22Rv1 (cell line): ENCODE data around the gene STON1.
"Not testable (repeated sequence)": the region's sequence is repeated elsewhere in the genome, so short reads cannot be mapped to it uniquely, and the experiment has no call there.

Experiments used
- H3K27ac ChIP-seq: fragments of 450-650 bp; 2 replicates; pipeline ENCODE4 v1.5.1; 2017
- CTCF ChIP-seq: fragments of 450-650 bp; IDR thresholded peaks from 2 replicates; pipeline ENCODE4 v1.5.1; 2017; ENCODE audit warnings: mild to moderate bottlenecking
- ZFX ChIP-seq: fragments of 450-650 bp; IDR thresholded peaks from 2 replicates; pipeline ENCODE4 v1.6.1; 2017; ENCODE audit warnings: antibody characterized with exemption, borderline replicate concordance

Gene STON1

DNA sequence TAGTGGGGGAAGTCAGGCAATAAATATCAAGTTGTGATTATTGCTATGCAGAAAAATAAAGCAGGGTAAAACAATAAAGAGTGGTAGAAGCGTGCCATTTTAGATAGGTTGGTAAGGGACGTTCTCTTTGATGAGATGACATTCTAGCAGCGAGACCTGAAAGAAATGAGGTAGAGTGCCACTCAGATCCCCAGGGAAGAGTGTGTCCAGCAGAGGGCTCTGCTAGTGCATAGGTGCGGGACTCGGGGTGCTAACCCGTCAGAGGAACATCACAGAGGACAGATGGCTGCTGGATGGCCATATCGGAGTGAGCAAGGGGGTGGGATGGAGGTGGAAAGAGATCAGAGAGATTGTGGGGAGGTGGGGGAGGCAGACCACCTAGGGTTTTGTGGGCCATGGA, 71.4 kb downstream of the STON1 start:
- TF ChIP-seq CTCF (no peak; the same call in 1 of the 2 replicates), ZFX (no peak)
- H3K27ac ChIP-seq, result no peak overlapping the region

DNA sequence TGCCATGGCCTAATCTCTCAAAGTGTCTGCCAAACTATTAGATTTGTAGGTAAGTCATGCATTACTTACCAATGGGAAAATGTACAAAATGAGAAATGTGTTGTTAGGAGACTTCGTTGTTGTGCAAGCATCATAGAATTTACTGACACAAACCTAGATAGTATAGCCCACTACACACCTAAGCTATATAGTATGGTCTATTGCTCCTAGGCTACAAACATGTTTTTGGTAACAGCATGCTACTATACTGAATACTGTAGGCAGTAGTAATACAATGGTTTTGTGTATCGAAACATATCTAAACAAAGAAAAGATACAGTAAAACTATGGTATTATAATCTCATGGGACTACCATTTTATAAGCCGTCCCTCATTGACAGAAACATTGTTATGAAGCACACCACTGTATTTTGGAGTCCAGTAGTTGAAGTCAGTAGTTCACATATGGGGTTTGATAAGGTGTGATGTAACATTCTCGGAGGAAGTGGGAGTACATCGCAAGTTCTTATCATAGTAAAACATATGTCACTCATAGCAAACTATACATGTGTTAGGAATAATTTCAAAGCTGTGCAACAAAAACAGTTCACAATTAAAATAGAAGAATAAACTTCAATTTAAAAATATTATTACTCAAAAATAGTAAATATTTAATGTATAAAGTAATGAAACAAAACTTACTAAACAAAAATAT, 75.7 kb downstream of the STON1 start:
- TF ChIP-seq CTCF, result no peak
- H3K27ac ChIP-seq, result no peak overlapping the region

DNA sequence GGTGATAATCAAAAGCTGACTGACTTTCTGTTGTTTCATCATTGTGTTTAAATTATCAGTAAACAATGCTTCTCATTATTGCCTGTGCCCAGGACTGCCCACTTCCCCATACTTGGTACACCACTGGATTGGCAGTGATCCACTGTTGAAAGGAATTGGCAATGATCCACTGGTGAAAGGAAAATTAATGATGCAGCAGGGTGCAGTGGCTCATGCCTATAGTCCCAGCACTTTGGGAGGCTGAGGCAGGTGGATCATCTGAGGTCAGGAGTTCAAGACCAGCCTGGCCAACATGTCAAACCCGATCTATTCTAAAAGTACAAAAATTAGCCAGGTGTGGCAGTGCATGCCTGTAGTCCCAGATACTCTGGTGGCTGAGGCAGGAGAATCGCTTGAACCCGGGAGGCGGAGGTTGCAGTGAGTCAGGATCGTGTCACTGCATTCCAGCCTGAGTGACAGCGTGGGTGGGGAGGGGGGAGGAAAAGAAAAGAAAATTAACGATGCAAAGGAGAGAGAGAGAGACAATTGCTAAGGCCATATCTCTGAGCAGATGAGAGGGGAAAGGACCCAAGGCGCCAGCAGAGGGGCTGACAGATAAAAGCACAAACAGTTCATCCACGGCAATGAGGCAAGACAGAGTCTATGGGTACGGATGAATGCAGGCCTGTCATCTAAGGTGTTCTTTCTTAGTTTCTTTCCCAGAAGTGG, 77.5 kb downstream of the STON1 start:
- no peak overlapping the region for H3K27ac ChIP-seq
- TF ChIP-seq ZFX (no peak), CTCF (no peak)

DNA sequence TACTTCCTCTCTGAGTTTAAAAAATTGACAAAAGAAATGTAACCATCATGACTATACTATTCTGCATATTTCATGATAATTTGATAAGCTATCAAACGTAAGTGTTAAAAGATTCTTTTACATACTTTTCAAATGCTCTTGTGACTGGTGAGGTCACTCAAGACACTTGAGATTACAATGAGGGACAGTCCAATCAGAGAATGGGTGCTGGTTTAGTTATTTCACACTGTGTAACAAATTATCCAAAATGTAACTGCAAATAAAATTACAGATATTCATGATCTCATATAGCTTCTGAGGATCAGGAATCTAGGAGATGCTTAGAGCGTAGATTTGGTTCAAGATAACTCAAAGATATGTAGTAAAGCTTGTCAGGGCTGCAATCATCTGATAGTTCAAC, 83.3 kb downstream of the STON1 start:
- H3K27ac ChIP-seq, result no peak overlapping the region

GRCh38 chr2:48614581-48614980, 84.6 kb downstream of the STON1 start:
- not testable (repeated sequence) for H3K27ac ChIP-seq

More for the DNA sequence above, 83.3 kb downstream of the STON1 start:
- TF ChIP-seq CTCF (no peak), ZFX (no peak)

DNA sequence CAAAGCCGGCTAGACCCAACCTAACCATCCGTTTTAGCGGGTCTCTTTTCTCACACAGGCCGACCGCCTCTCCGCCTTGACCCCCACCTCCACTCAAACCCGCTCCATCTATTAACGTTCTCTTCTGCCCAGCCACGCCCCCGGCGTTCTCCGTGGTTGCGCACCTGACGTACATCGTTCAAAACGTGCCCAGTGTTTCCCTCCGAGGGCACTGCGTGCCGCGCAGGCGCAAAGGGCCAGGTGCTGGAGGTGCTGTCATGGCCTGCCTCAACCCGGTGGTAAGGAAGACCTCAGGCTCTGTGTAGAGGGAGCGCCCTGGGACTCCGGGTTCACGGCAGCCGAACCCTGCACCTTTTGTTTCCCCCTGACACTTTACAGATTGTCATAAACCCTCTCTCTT, 87.7 kb downstream of the STON1 start, which contains the start of gene GTF2A1L:
Gene GTF2A1L (plus strand): TSS at position 239 of the 400 bp plus-strand sequence. CDS start 19 bp downstream, at position 258.
- TF ChIP-seq CTCF (no peak), ZFX (no peak)
- no peak within 1 kb of the TSS for H3K27ac ChIP-seq

DNA sequence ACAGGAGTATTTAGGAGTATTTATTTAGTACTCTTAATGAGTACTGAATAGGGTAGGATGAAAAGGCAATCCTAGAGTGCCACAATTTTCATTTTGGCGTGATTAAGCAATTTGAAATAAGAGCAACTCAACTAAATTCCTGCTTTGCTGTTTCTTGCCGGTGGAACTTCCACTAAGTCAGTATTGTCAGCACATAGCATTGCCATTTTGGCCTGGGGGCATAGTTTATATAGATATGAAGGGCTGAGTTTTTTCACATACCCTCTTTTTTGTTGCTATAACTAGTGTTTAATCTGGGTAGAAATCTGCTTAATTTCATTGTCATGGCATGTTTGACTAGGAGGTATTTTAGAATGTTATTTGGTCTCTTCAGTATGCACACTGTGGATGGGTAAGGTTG, 89.6 kb downstream of the STON1 start:
- H3K27ac ChIP-seq, result no peak overlapping the region
- TF ChIP-seq CTCF (no peak), ZFX (no peak)

GRCh38 chr2:48620604-48621003, 90.7 kb downstream of the STON1 start:
- H3K27ac ChIP-seq, result no peak overlapping the region
- TF ChIP-seq ZFX (no peak), CTCF (no peak)
